OCI-LY1 (cell line): ENCODE data around the gene OR6B1.

Experiments used
- H2AFZ ChIP-seq: fragments of 200-600 bp; sonication (generic), shearing (Covaris generic); 2 replicates; pipeline ENCODE4 v1.6.0; 2014; ENCODE audit warnings: antibody characterized with exemption, mild to moderate bottlenecking, low read length
- H3F3A ChIP-seq: fragments of 200-600 bp; sonication (generic), shearing (Covaris generic); 2 replicates; pipeline ENCODE4 v1.6.0; 2014; ENCODE audit warnings: mild to moderate bottlenecking, antibody characterized with exemption, low read length, moderate library complexity; ENCODE audit not compliant: insufficient read depth
- H3K27ac ChIP-seq: fragments of 200-600 bp; sonication (generic); 2 replicates; pipeline ENCODE4 v1.5.1; 2014; ENCODE audit warnings: low read length, mixed run types, mild to moderate bottlenecking, low read depth; ENCODE audit not compliant: poor library complexity, severe bottlenecking
- H3K27me3 ChIP-seq: fragments of 200-600 bp; sonication (generic); 2 replicates; pipeline ENCODE4 v1.6.0; 2014; ENCODE audit warnings: antibody characterized with exemption, mild to moderate bottlenecking, low read length, moderate library complexity; ENCODE audit not compliant: insufficient read depth
- H3K36me3 ChIP-seq: fragments of 200-600 bp; sonication (generic); 2 replicates; pipeline ENCODE4 v1.6.1; 2014; ENCODE audit warnings: mild to moderate bottlenecking, antibody characterized with exemption, low read length, moderate library complexity, mixed read lengths; ENCODE audit not compliant: insufficient read depth
- H3K4me1 ChIP-seq: fragments of 200-600 bp; sonication (generic); 2 replicates; pipeline ENCODE4 v1.5.1; 2014; ENCODE audit warnings: mild to moderate bottlenecking, low read length, moderate library complexity; ENCODE audit not compliant: insufficient read depth, severe bottlenecking
- H3K4me2 ChIP-seq: fragments of 200-600 bp; sonication (generic), shearing (Covaris generic); 2 replicates; pipeline ENCODE4 v1.6.1; 2014; ENCODE audit warnings: low read length
- H3K4me3 ChIP-seq: fragments of 200-600 bp; sonication (generic); 2 replicates; pipeline ENCODE4 v1.5.1; 2014; ENCODE audit warnings: low read length, low read depth, mild to moderate bottlenecking, mixed read lengths; ENCODE audit not compliant: poor library complexity, severe bottlenecking
- H3K79me2 ChIP-seq: fragments of 200-600 bp; shearing (Covaris generic); 2 replicates; pipeline ENCODE4 v1.6.1; 2016; ENCODE audit warnings: mixed run types, low read length, mixed read lengths; ENCODE audit not compliant: insufficient read depth
- H3K9ac ChIP-seq: fragments of 200-600 bp; sonication (generic), shearing (Covaris generic); 2 replicates; pipeline ENCODE4 v1.6.1; 2014; ENCODE audit warnings: mild to moderate bottlenecking, low read length, mixed read lengths
- H3K9me2 ChIP-seq: fragments of 200-600 bp; sonication (generic), shearing (Covaris generic); 2 replicates; pipeline ENCODE4 v1.6.1; 2014; ENCODE audit warnings: low read depth, mild to moderate bottlenecking, low read length, mixed read lengths
- H3K9me3 ChIP-seq: fragments of 200-600 bp; shearing (Covaris generic); 2 replicates; pipeline ENCODE4 v1.6.1; 2014; ENCODE audit warnings: low read length, mixed read lengths
- H4K20me1 ChIP-seq: fragments of 200-600 bp; sonication (generic), shearing (Covaris generic); 2 replicates; pipeline ENCODE4 v1.6.0; 2016; ENCODE audit warnings: mild to moderate bottlenecking, low read length; ENCODE audit not compliant: insufficient read depth
- EZH2 ChIP-seq: fragments of 200-600 bp; sonication (generic), shearing (Covaris generic); IDR thresholded peaks from 2 replicates; pipeline ENCODE4 v1.8.0; 2017; ENCODE audit warnings: borderline replicate concordance, mixed run types, mild to moderate bottlenecking, antibody characterized with exemption, low read length, moderate library complexity, mixed read lengths
- TF ChIP-seq, protein P1 (sequence below): fragments of 200-600 bp; sonication (generic), shearing (Covaris generic); IDR thresholded peaks from 2 replicates; pipeline ENCODE4 v1.5.1; 2017; ENCODE audit warnings: mild to moderate bottlenecking, antibody characterized with exemption, low read length, moderate library complexity, mixed read lengths

OR6B1 gene

GRCh38 chr7:143975617-143976016 lies 24.5 kb upstream of the OR6B1 start:
- H4K20me1 ChIP-seq, result no peaks in the 10 kb centered on the region
- H3K4me1 ChIP-seq, result no peaks in the 10 kb centered on the region
- no peaks in the 10 kb centered on the region for H3K79me2 ChIP-seq
- no peak overlapping the region for H3K27ac ChIP-seq
- H3K9me3 ChIP-seq, result no peaks in the 10 kb centered on the region
- H2AFZ ChIP-seq, result no peak overlapping the region
- no peaks in the 10 kb centered on the region for H3F3A ChIP-seq
- H3K4me2 ChIP-seq, result no peak overlapping the region
- TF ChIP-seq EZH2, result no peak
- TF ChIP-seq, protein P1, sequence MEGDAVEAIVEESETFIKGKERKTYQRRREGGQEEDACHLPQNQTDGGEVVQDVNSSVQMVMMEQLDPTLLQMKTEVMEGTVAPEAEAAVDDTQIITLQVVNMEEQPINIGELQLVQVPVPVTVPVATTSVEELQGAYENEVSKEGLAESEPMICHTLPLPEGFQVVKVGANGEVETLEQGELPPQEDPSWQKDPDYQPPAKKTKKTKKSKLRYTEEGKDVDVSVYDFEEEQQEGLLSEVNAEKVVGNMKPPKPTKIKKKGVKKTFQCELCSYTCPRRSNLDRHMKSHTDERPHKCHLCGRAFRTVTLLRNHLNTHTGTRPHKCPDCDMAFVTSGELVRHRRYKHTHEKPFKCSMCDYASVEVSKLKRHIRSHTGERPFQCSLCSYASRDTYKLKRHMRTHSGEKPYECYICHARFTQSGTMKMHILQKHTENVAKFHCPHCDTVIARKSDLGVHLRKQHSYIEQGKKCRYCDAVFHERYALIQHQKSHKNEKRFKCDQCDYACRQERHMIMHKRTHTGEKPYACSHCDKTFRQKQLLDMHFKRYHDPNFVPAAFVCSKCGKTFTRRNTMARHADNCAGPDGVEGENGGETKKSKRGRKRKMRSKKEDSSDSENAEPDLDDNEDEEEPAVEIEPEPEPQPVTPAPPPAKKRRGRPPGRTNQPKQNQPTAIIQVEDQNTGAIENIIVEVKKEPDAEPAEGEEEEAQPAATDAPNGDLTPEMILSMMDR, result no peak
- no peak overlapping the region for H3K9ac ChIP-seq
- no peaks in the 10 kb centered on the region for H3K9me2 ChIP-seq
- no peak overlapping the region for H3K4me3 ChIP-seq
- H3K36me3 ChIP-seq, result no peaks in the 10 kb centered on the region
- no peaks in the 10 kb centered on the region for H3K27me3 ChIP-seq

DNA sequence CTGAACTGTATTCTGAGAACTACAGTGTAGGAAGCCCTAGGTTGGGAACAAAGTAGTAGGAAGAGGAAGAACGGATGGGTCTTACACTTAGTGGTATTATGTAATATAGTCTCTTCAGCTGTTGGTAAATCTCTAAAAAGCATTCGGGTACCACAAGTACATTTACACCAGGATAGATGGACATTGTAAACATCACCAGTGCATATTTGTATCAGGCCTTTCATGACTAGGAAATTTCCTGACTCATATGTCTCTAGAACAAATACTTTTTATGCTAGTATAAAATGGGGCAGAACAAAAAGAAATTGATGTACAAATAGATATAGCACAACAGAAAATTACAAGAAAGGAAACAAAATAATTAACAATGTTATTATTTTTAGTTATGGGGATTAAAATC lies 21.5 kb upstream of the OR6B1 start:
- H3F3A ChIP-seq, result no peaks in the 10 kb centered on the region
- no peaks in the 10 kb centered on the region for H3K9me2 ChIP-seq
- TF ChIP-seq EZH2, result no peak
- TF ChIP-seq, protein P1, result no peak
- H3K79me2 ChIP-seq, result no peaks in the 10 kb centered on the region
- no peaks in the 10 kb centered on the region for H4K20me1 ChIP-seq
- no peak overlapping the region for H3K9ac ChIP-seq
- H2AFZ ChIP-seq, result no peak overlapping the region
- no peak overlapping the region for H3K27ac ChIP-seq
- H3K27me3 ChIP-seq, result no peaks in the 10 kb centered on the region
- no peak overlapping the region for H3K4me3 ChIP-seq
- H3K36me3 ChIP-seq, result no peaks in the 10 kb centered on the region
- H3K9me3 ChIP-seq, result no peaks in the 10 kb centered on the region
- no peak overlapping the region for H3K4me2 ChIP-seq
- H3K4me1 ChIP-seq, result no peaks in the 10 kb centered on the region

GRCh38 chr7:143979359-143979758 lies 20.8 kb upstream of the OR6B1 start:
- no peaks in the 10 kb centered on the region for H3K79me2 ChIP-seq
- H3K36me3 ChIP-seq, result no peaks in the 10 kb centered on the region
- H3K27me3 ChIP-seq, result no peaks in the 10 kb centered on the region
- no peak for TF ChIP-seq EZH2
- TF ChIP-seq, protein P1, result no peak
- H3K9me2 ChIP-seq, result no peaks in the 10 kb centered on the region
- no peak overlapping the region for H3K9ac ChIP-seq
- no peak overlapping the region for H3K4me2 ChIP-seq
- no peaks in the 10 kb centered on the region for H3K4me1 ChIP-seq
- no peak overlapping the region for H3K27ac ChIP-seq
- H4K20me1 ChIP-seq, result no peaks in the 10 kb centered on the region
- no peaks in the 10 kb centered on the region for H3K9me3 ChIP-seq
- H3K4me3 ChIP-seq, result no peak overlapping the region
- H3F3A ChIP-seq, result no peaks in the 10 kb centered on the region
- no peak overlapping the region for H2AFZ ChIP-seq
